A549 treated with Hydrocortisone at 1 μM for 4 hours (cell line): ENCODE measurements around the gene PMM1. TPM values are rescaled to one million over a fixed set of nuclear protein-coding genes. Genes with fewer than 3 reads are reported as not detected.

Source experiments
- total RNA-seq: library from RNA; stranded (reverse); fragments of 200-300 nt; extraction: Qiagen RNA extraction; gene quantifications from 5 replicates; pipeline ENCODE4 v1.2.3, GENCODE V29; 2022

The PMM1 gene
- 28.1 to 32.4 TPM (median 31.1 TPM) in 5 replicates for total RNA-seq

GRCh38 chr22:41589391-41590241 is at the start of gene PMM1:
PMM1 (minus strand) TSS chr22:41589840; CDS start chr22:41589805, 35 bp downstream.

DNA sequence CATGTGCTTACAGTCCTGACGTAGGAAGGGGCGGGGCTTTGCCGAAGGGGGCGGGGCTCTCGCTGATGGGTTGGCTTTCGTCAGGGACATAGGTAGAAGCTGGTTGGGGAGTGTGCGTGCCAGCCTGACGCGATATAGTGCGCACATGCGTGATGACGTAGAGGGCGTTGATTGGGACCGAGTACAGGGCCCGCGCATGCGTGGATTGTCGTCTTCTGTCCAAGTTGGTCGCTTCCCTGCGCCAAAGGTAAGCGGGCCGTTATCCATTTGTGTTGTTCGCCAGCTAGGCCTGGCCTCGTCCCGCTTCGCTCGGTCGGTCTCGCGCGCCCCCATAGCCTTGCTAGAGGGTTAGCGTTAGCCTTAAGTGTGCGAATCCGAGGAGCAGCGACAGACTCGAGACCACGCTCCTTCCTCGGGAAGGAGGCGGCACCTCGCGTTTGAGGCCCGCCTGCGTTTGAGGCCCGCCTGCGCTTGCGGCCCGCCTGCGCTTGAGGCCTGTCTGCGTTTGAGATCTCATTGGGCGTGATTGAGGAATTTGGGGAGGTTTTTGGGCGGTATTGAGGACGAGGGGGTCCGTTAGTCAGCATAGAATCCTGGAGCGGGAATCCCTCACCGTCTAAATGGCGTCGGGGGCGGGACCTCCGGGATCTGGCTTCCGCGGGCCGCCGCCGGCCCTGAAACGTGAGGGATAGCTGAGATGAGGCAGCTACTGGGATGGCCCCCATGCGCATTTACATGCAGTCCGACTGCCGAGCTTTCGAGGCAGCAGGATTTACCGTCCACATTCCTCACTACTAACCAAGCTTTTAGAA is 31.7 kb upstream of the PMM1 start, which contains the start of gene XRCC6:
Gene XRCC6, plus strand, starts transcription at position 197 of the 812 bp plus-strand sequence. CDS start 710 bp downstream, outside the sequence.

GRCh38 chr22:41620589-41621098 is 31.0 kb upstream of the PMM1 start, which contains the start of gene DESI1:
DESI1 (minus strand) TSS chr22:41621043; CDS start chr22:41620839, 204 bp downstream.

GRCh38 chr22:41543854-41544670 is 45.6 kb downstream of the PMM1 start, which contains the start of gene POLR3H:
POLR3H (minus strand) TSS chr22:41544470; CDS start chr22:41544101, 369 bp downstream.

Other genes with a start within 250 kb of the PMM1 start
- 0.99 to 1.2 TPM (median 1.1 TPM) in 5 replicates for gene TEF, start 207.9 kb downstream of the PMM1 start, total RNA-seq
- gene TOB2, start 143.0 kb downstream of the PMM1 start, total RNA-seq = 22.2 to 26.2 TPM (median 24.3 TPM) in 5 replicates
- 56.7 to 74.3 TPM (median 61.5 TPM) in 5 replicates for gene PHF5A, start 121.1 kb downstream of the PMM1 start, total RNA-seq
- gene ACO2, start 120.7 kb downstream of the PMM1 start, total RNA-seq = 45.5 to 53.8 TPM (median 48.6 TPM) in 5 replicates
- gene POLR3H, start 45.4 kb downstream of the PMM1 start, total RNA-seq = 26.5 to 47.0 TPM (median 40.6 TPM) in 5 replicates
- 1.8 to 2.8 TPM (median 2.4 TPM) in 5 replicates for gene CSDC2, start 28.8 kb downstream of the PMM1 start, total RNA-seq
- gene DESI1, start 31.2 kb upstream of the PMM1 start, total RNA-seq = 14.5 to 17.4 TPM (median 16.0 TPM) in 5 replicates
- gene XRCC6, start 31.5 kb upstream of the PMM1 start, total RNA-seq = 284 to 337 TPM (median 309 TPM) in 5 replicates
- 90.5 to 200 TPM (median 175 TPM) in 5 replicates for gene SNU13, start 99.0 kb upstream of the PMM1 start, total RNA-seq
- gene MEI1, start 109.7 kb upstream of the PMM1 start, total RNA-seq = 0.25 TPM in 1 of 5 replicates, not detected in the others
- gene CCDC134, start 210.8 kb upstream of the PMM1 start, total RNA-seq = 2.7 to 3.2 TPM (median 2.8 TPM) in 5 replicates
- 26.6 to 30.9 TPM (median 28.0 TPM) in 5 replicates for gene SREBF2, start 243.3 kb upstream of the PMM1 start, total RNA-seq